Neural progenitor cell (in vitro differentiated cells): ENCODE data around the gene CBX8.

Experiments used
- EZH2 ChIP-seq: fragments of 200-600 bp; sonication (generic); IDR thresholded peaks from 2 replicates; pipeline ENCODE4 v1.6.1; 2017; ENCODE audit warnings: antibody characterized with exemption, mild to moderate bottlenecking, moderate library complexity
- EZH2phosphoT487 ChIP-seq: fragments of 200-600 bp; sonication (generic); IDR thresholded peaks from 2 replicates; pipeline ENCODE4 v1.6.1; 2017; ENCODE audit warnings: antibody characterized with exemption
- TF ChIP-seq, protein P1 (sequence below): fragments of 200-600 bp; sonication (generic); IDR thresholded peaks from 2 replicates; pipeline ENCODE4 v1.5.1; 2017; ENCODE audit warnings: antibody characterized with exemption, mild to moderate bottlenecking

DNA sequence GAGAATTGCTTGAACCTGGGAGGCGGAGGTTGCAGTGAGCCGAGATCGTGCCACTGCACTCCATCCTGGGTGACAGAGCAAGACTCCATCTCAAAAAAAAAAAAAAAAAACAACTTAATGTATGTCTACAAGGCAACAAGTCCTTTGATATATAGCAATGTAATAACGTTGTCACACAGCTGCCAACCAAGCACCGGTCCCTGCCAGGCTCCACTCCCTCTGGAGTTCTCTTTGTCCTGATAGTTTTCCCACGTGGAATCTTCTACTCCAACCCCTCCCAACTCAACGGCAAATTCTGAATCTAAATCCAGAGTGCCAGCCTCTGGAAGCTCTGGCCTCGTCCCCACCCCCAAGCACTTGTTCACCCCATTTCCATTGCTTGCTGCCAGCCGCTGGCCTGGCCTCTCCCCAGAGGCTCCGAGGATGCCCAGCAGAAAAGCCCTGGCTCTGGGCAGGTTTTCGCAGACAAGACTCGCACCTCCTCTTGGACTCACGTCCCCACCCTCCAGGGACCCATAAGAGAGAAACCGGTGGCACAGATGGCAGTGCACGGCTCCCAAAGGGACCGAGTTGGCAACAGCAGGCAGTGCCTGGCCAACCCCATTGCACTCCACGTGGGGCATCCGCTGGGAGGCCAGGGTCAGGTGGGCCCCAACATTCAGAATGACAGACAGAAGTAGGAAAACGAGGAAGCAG is 34.8 kb downstream of the CBX8 start:
- no peak for TF ChIP-seq EZH2
- TF ChIP-seq, protein P1, sequence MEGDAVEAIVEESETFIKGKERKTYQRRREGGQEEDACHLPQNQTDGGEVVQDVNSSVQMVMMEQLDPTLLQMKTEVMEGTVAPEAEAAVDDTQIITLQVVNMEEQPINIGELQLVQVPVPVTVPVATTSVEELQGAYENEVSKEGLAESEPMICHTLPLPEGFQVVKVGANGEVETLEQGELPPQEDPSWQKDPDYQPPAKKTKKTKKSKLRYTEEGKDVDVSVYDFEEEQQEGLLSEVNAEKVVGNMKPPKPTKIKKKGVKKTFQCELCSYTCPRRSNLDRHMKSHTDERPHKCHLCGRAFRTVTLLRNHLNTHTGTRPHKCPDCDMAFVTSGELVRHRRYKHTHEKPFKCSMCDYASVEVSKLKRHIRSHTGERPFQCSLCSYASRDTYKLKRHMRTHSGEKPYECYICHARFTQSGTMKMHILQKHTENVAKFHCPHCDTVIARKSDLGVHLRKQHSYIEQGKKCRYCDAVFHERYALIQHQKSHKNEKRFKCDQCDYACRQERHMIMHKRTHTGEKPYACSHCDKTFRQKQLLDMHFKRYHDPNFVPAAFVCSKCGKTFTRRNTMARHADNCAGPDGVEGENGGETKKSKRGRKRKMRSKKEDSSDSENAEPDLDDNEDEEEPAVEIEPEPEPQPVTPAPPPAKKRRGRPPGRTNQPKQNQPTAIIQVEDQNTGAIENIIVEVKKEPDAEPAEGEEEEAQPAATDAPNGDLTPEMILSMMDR, result no peak
- no peak for TF ChIP-seq EZH2phosphoT487
